Iris pigment epithelial cell (primary cell): Measurements from ENCODE around the gene KRT20.
A peak's percentile ranks its signal among the peaks of the same experiment; 100 is the strongest.
"Not testable (repeated sequence)": the region's sequence is repeated elsewhere in the genome, so short reads cannot be mapped to it uniquely, and the experiment has no call there.

Source experiments
- DNase-seq: peaks from one replicate; pipeline ENCODE4 v3.0.0-alpha.2; 2011; ENCODE audit warnings: low read depth

Gene KRT20, protein sequence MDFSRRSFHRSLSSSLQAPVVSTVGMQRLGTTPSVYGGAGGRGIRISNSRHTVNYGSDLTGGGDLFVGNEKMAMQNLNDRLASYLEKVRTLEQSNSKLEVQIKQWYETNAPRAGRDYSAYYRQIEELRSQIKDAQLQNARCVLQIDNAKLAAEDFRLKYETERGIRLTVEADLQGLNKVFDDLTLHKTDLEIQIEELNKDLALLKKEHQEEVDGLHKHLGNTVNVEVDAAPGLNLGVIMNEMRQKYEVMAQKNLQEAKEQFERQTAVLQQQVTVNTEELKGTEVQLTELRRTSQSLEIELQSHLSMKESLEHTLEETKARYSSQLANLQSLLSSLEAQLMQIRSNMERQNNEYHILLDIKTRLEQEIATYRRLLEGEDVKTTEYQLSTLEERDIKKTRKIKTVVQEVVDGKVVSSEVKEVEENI

DNA sequence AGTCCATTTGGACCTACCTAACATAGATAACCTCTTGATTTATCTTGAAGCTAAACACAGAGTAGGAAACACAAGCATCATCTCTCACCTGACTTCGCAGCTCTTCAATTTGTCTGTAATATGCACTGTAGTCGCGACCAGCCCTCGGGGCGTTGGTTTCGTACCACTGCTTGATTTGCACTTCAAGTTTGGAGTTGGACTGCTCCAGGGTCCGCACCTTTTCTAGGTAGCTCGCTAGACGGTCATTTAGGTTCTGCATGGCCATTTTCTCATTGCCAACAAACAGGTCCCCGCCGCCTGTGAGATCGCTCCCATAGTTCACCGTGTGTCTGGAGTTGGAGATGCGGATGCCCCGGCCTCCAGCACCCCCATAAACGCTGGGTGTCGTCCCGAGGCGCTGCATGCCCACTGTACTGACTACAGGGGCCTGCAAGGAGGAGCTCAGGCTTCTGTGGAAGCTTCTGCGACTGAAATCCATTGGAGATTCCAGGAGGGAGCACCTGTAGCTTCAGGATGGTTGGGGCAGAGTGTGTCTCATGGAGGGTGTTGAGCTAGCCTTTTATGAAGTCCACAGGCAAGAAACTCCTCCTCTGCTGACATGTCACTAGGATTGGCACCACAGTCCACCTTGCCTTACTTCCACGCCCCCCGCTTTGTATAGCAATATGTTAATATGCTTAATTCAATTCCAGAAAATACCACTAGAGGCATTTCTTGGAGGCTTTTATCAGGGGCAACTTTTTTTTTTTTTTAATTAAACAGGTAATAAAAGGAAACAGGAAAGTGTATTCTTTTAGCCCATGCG, at the start of gene KRT20:
Gene KRT20 (minus strand): TSS at position 535 of the 805 bp plus-strand sequence. CDS start 57 bp downstream, at position 478.
- DNase-seq: no peak

DNA sequence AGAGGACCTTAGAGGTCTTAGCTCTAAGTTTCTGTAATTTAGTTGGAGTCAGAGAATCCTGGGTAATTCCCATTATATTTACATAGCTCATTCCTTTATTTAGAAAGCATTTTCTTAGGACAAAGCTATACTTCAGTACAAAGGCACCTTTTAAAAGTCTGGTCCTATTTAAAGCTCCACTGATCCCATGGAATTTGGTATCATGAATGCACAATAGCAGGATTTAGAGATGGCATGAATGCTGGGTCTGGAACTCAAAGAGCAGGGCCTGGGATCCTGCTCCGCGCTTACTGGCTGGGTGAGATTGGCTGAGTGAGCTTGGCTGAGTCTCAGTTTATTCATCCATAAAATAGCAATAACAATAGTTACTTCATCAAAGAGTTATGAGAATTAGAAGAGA, 47.6 kb upstream of the KRT20 start:
- DNase-seq: peak; percentile 49

GRCh38 chr17:40931311-40931710, 46.3 kb upstream of the KRT20 start:
- DNase-seq: no peak

GRCh38 chr17:40926341-40926740, 41.3 kb upstream of the KRT20 start:
- DNase-seq: no peak

GRCh38 chr17:40922239-40922638, 37.2 kb upstream of the KRT20 start:
- DNase-seq: peak; percentile 90

DNA sequence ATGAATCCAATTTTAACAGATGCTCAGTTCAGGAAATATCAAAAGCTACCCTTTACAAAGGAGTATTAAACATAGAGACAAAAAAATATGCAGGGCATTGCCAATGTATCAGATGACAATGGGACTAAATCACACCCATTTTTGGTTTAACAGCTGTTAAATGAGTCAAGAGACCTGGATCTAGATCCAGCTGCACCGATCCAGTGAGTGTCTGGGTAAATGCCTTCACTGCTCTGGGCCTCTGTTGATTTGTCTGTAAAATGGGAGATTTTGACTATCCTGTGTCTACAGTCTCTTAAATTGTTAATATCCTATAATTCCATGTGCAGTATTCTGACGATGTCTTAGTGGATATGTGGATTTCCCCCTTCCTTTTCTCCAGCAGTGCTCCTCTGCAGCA, 36.0 kb upstream of the KRT20 start:
- DNase-seq: no peak

GRCh38 chr17:40917116-40917515, 32.1 kb upstream of the KRT20 start:
- DNase-seq: not testable (repeated sequence)

DNA sequence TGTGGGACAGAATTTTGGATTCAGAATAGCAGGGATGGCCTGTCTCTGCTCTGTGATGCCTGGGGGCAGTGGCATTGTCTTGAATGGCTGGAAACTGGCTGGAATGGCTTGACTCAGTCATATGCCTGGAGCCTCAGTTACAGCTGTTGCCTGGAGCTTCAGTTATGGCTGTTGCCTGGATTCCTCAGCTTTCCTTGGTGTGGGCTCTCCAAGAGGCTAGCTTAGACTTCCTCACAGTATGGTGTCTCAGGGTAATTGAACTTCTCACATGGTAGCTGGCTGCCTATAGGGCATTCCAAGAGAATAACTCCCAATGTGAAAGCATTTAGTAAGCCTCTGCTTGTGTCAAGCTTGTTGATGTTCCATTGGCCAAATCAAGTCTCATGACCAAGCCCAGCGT, 31.3 kb upstream of the KRT20 start:
- no peak for DNase-seq

GRCh38 chr17:40915721-40916256, 30.7 kb upstream of the KRT20 start:
- peak; percentile 77 for DNase-seq

- DNase-seq: peak; percentile 97
Measured at GRCh38 chr17:40915199-40915661, 30.2 kb upstream of the KRT20 start.

DNA sequence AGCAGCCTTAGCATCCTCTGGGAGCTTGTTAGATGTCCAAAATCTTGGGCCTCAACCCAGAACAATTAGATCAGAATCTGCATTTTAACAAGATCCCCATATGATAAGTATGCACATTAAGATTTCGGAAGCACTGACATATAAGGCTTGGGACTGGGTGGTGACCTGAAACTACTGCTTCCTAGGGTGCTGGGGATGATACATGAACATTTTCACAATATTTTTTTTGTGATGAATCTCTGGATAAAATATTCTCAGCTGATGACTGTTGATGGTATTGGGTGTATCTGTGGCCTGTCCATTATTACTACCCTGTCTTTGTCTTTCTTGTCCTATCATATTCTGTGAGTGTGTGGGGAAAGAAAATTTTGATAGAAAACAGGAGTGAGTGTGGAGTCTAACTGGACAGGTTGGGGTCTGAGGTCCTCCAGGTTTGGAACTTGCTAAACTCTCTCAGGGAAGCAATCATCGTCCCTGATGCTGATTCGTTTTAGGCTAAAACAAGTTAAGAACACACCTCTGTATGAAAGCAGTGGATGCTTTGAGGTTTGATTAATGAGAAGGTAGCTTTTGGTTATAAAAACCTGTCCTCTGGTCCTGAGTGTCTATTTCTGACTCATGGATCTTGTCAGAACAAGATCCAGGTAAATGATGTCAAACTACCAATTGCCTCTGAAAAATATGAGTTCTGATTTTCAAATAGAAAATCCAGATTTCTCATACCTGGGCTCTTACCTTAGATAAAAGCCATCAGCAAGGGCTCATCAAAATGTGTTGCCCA, 29.2 kb upstream of the KRT20 start:
- DNase-seq: no peak

- DNase-seq: no peak
Measured at GRCh38 chr17:40912486-40913210, 27.6 kb upstream of the KRT20 start.

- DNase-seq: peak; percentile 76
Measured at GRCh38 chr17:40910441-40910841, 25.4 kb upstream of the KRT20 start.

DNA sequence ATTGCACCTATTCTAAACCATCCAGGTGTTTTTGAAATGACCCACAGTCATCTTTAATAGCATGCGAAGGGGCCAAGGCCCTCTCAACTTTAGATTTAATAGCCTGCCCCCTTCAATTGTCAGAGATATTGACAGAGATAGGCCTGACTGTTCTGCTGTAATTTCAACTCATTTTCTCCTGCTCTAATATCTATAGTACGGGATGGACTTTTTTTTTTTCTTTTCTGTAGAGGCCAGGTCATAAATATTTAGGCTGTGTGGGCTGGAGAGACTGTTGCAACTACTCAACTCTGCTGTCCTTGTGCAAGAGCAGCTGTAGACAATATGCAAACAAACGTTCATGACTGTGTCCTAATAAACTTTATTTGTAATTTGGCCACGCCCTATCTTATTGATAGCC, 24.7 kb upstream of the KRT20 start:
- DNase-seq: peak; percentile 93

DNA sequence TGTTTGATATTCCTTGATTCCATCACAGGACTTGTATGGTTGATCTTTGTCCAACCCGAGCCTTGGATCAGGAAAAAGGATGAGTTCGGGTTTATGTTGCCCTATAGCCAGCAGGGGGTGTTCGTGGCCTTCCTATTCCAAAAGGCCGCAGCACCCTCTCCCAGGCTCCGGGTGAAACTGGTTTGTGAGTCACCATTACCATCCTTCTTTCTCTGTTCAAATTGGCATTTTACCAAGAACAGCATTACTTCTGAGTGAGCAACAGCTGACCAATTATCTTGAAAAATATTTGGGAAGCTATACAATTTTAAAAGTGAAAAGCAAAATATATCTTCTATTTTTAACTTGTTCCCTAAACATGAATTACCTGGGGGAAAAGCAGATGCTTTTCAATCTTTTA, 24.3 kb upstream of the KRT20 start:
- DNase-seq: peak; percentile 96

DNA sequence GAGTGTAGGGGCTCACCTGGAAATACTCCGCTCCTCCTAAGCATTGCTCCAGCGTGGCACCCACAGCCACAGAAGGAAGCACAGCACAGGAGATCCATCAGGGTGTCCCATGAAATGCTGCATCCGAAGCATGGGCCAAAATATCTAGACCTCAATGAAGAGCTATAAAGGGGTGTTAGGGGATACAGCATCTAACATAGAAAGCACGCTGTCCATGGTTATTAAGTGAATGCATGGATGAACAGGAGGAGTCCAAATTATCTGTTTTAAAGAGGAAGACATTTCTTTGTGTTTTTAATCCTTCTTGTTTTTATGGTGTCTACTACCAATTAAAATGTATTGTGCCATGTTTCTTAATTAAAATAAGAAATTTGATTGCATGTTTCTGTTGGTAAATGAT, 21.6 kb upstream of the KRT20 start:
- DNase-seq: no peak

- no peak for DNase-seq
Measured at GRCh38 chr17:40905370-40905769, 20.3 kb upstream of the KRT20 start.

DNA sequence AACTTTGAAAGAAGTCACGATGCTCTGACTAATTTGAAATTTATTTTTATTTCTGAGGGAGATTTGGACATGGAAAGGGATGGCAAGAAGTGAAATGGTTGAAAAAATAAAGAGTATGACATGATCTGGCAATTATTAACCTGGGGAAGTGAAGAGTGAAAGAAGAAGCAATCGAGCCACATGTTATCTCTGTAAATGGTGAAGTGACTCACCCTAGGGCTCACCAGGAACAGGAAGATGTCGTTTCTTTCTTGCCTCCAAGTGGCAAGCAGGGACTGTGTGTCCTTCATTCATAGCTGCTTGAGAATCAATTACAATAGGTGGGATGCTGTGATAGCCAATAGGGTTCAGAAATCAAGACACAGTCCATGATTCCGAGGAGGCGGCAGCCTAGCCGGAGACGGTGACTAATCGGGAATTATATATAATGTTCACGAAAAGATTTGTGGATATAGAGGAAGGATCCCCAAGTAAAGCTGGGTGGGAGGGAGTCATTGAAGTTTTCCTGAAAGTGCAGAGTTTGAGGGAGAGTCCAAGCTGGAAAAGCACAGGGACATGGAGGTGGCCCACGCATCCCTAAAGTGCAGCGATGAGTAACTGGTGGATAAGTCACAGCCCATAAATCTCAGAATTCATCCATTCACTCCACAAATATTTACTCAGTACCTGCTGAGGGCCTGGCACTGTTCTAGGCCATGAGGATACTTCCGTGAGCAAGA, 18.2 kb upstream of the KRT20 start:
- peak; percentile 55 for DNase-seq

- no peak for DNase-seq
Measured at GRCh38 chr17:40902498-40902897, 17.5 kb upstream of the KRT20 start.

- peak; percentile 62 for DNase-seq
Measured at GRCh38 chr17:40901981-40902474, 17.0 kb upstream of the KRT20 start.
